ENCODE data around the gene IKZF3.

Gene IKZF3

DNA sequence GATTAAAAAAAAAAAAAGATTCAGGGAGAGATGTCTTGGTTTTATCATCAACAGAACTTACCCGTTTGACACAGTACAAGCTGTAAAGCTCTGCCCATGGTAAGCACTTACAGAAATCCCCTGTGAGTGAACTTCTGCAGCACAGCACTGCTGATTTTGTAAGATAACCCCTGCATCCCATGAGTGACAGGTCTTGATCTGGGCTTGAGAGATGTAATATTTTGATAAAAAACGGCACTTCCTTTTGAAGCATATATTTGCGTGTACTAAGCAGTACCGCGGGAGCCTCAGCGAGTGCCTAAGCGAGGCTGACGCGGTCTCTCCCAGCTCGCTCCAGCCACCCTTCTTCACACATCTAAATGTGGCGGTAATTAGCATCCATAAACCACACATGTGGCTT, 50.5 kb downstream of the IKZF3 start:
- DNase-seq, result no peak

DNA sequence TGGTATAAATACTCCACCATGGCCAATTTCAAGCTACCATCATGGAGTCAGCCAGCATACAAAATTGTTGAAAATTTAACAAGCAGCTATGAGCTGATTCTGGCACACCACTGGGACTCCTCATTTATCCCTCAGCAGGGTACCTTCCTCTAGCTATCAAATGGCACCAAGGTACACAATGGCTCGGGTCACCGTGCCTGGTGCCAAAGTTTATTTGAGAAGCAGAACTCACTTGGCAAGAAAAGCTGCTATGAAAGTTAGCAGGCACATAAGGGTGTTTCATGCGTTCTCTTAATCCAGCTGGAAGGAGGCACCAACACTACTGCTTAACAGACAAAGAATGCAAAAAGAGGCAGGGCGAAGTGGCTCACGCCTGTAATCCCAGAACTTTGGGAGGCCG, 51.6 kb downstream of the IKZF3 start:
- no peak overlapping the region for H2AFZ ChIP-seq (ENCODE audit: low read length)
- H3K4me3 ChIP-seq (ENCODE audit: low read length), result no peak overlapping the region
- H3K27ac ChIP-seq (ENCODE audit: low read length), result no peak overlapping the region
- H3F3A ChIP-seq (ENCODE audit: insufficient read depth, low read length), result no peaks in the 10 kb centered on the region; the same call in 1 of the 2 replicates
- H3K4me1 ChIP-seq (ENCODE audit: low read length), result 0 out of 2 replicates have a peak, but pooled peaks cover 5% of the 10 kb centered on the region
- no peaks in the 10 kb centered on the region for H4K20me1 ChIP-seq (ENCODE audit: insufficient read depth, low read length)
- H3K36me3 ChIP-seq (replicated peaks; ENCODE audit: insufficient read depth, low read length), result no peaks in the 10 kb centered on the region; the same call in 1 of the 2 replicates
- TF ChIP-seq CTCF (IDR thresholded peaks at IDR 0.05; ENCODE audit: low read length), result no peak
- TF ChIP-seq EZH2 (optimal IDR thresholded peaks at IDR 0.05; ENCODE audit: low read depth, low read length), result no peak
- no peak for TF ChIP-seq EZH2phosphoT487 (IDR thresholded peaks at IDR 0.05; ENCODE audit: low read length)
- no peaks in the 10 kb centered on the region for H3K9me2 ChIP-seq (replicated peaks; ENCODE audit: insufficient read depth, low read length)
- H3K4me2 ChIP-seq (ENCODE audit: low read depth, low read length), result no peak overlapping the region
- H3K79me2 ChIP-seq (ENCODE audit: low read length), result peaks cover 97% of the 10 kb centered on the region
- H3K9ac ChIP-seq (ENCODE audit: low read length), result no peak overlapping the region
- no peaks in the 10 kb centered on the region for H3K9me3 ChIP-seq (replicated peaks; ENCODE audit: insufficient read depth, low read length)
- H3K27me3 ChIP-seq (replicated peaks; ENCODE audit: insufficient read depth, low read length), result no peaks in the 10 kb centered on the region
- no peak for DNase-seq

More for the DNA sequence above, 50.5 kb downstream of the IKZF3 start:
- H3F3A ChIP-seq (ENCODE audit: insufficient read depth, low read length), result peaks cover 6% of the 10 kb centered on the region
- H3K79me2 ChIP-seq (ENCODE audit: low read length), result peaks cover 97% of the 10 kb centered on the region
- H3K36me3 ChIP-seq (replicated peaks; ENCODE audit: insufficient read depth, low read length), result no peaks in the 10 kb centered on the region; the same call in 1 of the 2 replicates
- H4K20me1 ChIP-seq (ENCODE audit: insufficient read depth, low read length), result no peaks in the 10 kb centered on the region
- no peaks in the 10 kb centered on the region for H3K9me2 ChIP-seq (replicated peaks; ENCODE audit: insufficient read depth, low read length)
- TF ChIP-seq CTCF (IDR thresholded peaks at IDR 0.05; ENCODE audit: low read length) (no peak), EZH2 (optimal IDR thresholded peaks at IDR 0.05; ENCODE audit: low read depth, low read length) (no peak), EZH2phosphoT487 (IDR thresholded peaks at IDR 0.05; ENCODE audit: low read length) (no peak)
- no peak overlapping the region for H3K27ac ChIP-seq (ENCODE audit: low read length)
- no peaks in the 10 kb centered on the region for H3K27me3 ChIP-seq (replicated peaks; ENCODE audit: insufficient read depth, low read length)
- no peak overlapping the region for H2AFZ ChIP-seq (ENCODE audit: low read length)
- H3K9ac ChIP-seq (ENCODE audit: low read length), result no peak overlapping the region
- H3K4me2 ChIP-seq (ENCODE audit: low read depth, low read length), result no peak overlapping the region
- no peaks in the 10 kb centered on the region for H3K9me3 ChIP-seq (replicated peaks; ENCODE audit: insufficient read depth, low read length)
- no peak overlapping the region for H3K4me3 ChIP-seq (ENCODE audit: low read length)
- peaks cover 14% of the 10 kb centered on the region for H3K4me1 ChIP-seq (ENCODE audit: low read length)

DNA sequence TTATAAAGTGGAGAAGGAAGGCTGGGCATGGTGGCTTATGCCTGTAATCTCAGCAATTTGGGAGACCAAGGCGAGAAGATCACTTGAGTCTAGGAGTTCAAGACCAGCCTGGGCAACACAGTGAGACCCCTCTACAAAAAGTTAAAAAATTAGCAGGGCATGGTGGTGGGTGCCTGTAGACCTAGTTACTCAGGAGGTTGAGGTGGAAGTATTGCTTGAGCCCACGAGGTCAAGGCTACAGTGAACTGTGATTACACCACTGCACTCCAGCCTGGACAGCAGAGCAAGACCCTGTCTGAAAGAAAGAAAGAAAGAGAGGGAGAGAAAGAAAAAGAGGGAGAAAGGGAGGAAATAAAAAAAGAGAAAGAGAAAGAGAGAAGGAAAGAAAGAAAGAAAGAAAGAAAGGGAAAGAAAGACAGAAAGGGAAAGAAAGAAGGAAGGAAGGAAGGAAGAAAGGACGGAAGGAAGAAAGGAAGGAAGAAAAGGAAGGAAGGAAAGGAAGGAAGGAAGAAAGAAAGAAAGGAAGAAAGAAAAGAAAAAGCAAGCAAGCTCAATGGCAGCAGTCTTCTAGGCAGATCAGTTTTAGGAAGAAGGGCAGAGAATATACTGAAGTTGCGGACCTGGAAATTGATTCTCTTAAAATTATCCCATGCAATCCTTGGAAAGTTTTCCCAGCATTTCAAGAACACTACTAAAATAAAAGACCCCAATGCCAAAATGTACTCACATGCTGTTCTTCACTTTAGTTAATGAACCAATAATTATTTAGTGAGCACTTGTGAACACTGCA, 53.0 kb downstream of the IKZF3 start:
- TF ChIP-seq EZH2phosphoT487 (IDR thresholded peaks at IDR 0.05; ENCODE audit: low read length) (no peak), EZH2 (optimal IDR thresholded peaks at IDR 0.05; ENCODE audit: low read depth, low read length) (no peak), CTCF (IDR thresholded peaks at IDR 0.05; ENCODE audit: low read length) (no peak)
- H3K36me3 ChIP-seq (replicated peaks; ENCODE audit: insufficient read depth, low read length), result no peaks in the 10 kb centered on the region; the same call in 1 of the 2 replicates
- H3K4me1 ChIP-seq (ENCODE audit: low read length), result 0 out of 2 replicates have a peak, but pooled peaks cover 5% of the 10 kb centered on the region
- H3K4me2 ChIP-seq (ENCODE audit: low read depth, low read length), result no peak overlapping the region
- no peak overlapping the region for H2AFZ ChIP-seq (ENCODE audit: low read length)
- H3K27me3 ChIP-seq (replicated peaks; ENCODE audit: insufficient read depth, low read length), result no peaks in the 10 kb centered on the region
- no peak overlapping the region for H3K9ac ChIP-seq (ENCODE audit: low read length)
- H3K9me3 ChIP-seq (replicated peaks; ENCODE audit: insufficient read depth, low read length), result no peaks in the 10 kb centered on the region
- no peaks in the 10 kb centered on the region for H3K9me2 ChIP-seq (replicated peaks; ENCODE audit: insufficient read depth, low read length)
- H3K27ac ChIP-seq (ENCODE audit: low read length), result no peak overlapping the region
- no peak overlapping the region for H3K4me3 ChIP-seq (ENCODE audit: low read length)
- DNase-seq, result no peak
- no peaks in the 10 kb centered on the region; the same call in 1 of the 2 replicates for H3F3A ChIP-seq (ENCODE audit: insufficient read depth, low read length)
- H4K20me1 ChIP-seq (ENCODE audit: insufficient read depth, low read length), result no peaks in the 10 kb centered on the region
- H3K79me2 ChIP-seq (ENCODE audit: low read length), result peaks cover 95% of the 10 kb centered on the region

Data from MM.1S (cell line).